ENCODE results near the gene MSL2.

DNA sequence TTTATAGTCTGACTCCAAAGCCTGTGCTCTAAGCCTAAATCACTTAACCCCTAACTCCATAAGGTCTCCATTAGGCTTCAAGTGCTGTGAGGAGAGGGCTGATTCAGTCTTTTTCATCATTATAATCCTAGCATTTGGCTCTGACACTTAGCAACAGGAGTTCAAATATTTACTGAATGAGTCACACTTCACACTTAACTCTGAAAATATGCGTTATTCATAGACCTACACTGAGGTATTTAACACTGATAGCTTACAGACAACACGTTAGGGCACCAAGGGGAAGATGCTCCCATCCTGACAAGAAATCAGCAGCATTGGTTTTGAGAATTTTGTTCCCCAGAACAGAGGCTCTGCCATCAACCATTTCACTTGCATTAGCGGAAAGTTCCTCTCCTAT is 53.5 kb downstream of the MSL2 start:
- TF ChIP-seq JUN (CRISPR knock-in tag; IDR thresholded peaks at IDR 0.05), result no peak
- TF ChIP-seq, protein P1, sequence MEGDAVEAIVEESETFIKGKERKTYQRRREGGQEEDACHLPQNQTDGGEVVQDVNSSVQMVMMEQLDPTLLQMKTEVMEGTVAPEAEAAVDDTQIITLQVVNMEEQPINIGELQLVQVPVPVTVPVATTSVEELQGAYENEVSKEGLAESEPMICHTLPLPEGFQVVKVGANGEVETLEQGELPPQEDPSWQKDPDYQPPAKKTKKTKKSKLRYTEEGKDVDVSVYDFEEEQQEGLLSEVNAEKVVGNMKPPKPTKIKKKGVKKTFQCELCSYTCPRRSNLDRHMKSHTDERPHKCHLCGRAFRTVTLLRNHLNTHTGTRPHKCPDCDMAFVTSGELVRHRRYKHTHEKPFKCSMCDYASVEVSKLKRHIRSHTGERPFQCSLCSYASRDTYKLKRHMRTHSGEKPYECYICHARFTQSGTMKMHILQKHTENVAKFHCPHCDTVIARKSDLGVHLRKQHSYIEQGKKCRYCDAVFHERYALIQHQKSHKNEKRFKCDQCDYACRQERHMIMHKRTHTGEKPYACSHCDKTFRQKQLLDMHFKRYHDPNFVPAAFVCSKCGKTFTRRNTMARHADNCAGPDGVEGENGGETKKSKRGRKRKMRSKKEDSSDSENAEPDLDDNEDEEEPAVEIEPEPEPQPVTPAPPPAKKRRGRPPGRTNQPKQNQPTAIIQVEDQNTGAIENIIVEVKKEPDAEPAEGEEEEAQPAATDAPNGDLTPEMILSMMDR (IDR thresholded peaks at IDR 0.05), result no peak
- no peak for TF ChIP-seq GTF2I (CRISPR knock-in tag; conservative IDR thresholded peaks at IDR 0.05)
- TF ChIP-seq, protein P2, sequence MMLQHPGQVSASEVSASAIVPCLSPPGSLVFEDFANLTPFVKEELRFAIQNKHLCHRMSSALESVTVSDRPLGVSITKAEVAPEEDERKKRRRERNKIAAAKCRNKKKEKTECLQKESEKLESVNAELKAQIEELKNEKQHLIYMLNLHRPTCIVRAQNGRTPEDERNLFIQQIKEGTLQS (CRISPR knock-in tag; conservative IDR thresholded peaks at IDR 0.05), result no peak
- no peak for TF ChIP-seq TCF7 (CRISPR knock-in tag; IDR thresholded peaks at IDR 0.05; ENCODE audit: low read depth)
- no peak for TF ChIP-seq IRF2 (CRISPR knock-in tag; IDR thresholded peaks at IDR 0.05; ENCODE audit: borderline replicate concordance, low read depth)
- no peak for TF ChIP-seq NFYB (CRISPR knock-in tag; conservative IDR thresholded peaks at IDR 0.05; ENCODE audit: low read depth)
- TF ChIP-seq, protein P3, sequence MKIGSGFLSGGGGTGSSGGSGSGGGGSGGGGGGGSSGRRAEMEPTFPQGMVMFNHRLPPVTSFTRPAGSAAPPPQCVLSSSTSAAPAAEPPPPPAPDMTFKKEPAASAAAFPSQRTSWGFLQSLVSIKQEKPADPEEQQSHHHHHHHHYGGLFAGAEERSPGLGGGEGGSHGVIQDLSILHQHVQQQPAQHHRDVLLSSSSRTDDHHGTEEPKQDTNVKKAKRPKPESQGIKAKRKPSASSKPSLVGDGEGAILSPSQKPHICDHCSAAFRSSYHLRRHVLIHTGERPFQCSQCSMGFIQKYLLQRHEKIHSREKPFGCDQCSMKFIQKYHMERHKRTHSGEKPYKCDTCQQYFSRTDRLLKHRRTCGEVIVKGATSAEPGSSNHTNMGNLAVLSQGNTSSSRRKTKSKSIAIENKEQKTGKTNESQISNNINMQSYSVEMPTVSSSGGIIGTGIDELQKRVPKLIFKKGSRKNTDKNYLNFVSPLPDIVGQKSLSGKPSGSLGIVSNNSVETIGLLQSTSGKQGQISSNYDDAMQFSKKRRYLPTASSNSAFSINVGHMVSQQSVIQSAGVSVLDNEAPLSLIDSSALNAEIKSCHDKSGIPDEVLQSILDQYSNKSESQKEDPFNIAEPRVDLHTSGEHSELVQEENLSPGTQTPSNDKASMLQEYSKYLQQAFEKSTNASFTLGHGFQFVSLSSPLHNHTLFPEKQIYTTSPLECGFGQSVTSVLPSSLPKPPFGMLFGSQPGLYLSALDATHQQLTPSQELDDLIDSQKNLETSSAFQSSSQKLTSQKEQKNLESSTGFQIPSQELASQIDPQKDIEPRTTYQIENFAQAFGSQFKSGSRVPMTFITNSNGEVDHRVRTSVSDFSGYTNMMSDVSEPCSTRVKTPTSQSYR (CRISPR knock-in tag; IDR thresholded peaks at IDR 0.05), result no peak
- TF ChIP-seq, protein P4, sequence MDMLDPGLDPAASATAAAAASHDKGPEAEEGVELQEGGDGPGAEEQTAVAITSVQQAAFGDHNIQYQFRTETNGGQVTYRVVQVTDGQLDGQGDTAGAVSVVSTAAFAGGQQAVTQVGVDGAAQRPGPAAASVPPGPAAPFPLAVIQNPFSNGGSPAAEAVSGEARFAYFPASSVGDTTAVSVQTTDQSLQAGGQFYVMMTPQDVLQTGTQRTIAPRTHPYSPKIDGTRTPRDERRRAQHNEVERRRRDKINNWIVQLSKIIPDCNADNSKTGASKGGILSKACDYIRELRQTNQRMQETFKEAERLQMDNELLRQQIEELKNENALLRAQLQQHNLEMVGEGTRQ (CRISPR knock-in tag; IDR thresholded peaks at IDR 0.05), result no peak
- no peak for TF ChIP-seq FOXJ3 (CRISPR knock-in tag; IDR thresholded peaks at IDR 0.05; ENCODE audit: borderline replicate concordance)

Data from WTC11 (cell line).